Astrocyte (in vitro differentiated cells and primary cell): ENCODE measurements around the gene PRKCB.

Experiments used
- EZH2 ChIP-seq: IDR thresholded peaks from 2 replicates; pipeline ENCODE4 v1.6.1; 2012; ENCODE audit warnings: mild to moderate bottlenecking, low read length, inconsistent platforms; ENCODE audit not compliant: insufficient read depth
- TF ChIP-seq, protein P1 (sequence below): IDR thresholded peaks from 2 replicates; pipeline ENCODE4 v1.5.1; 2011; ENCODE audit warnings: low read depth, mild to moderate bottlenecking, inconsistent platforms, low read length, moderate library complexity; ENCODE audit not compliant: insufficient read depth

- TF ChIP-seq, protein P1, sequence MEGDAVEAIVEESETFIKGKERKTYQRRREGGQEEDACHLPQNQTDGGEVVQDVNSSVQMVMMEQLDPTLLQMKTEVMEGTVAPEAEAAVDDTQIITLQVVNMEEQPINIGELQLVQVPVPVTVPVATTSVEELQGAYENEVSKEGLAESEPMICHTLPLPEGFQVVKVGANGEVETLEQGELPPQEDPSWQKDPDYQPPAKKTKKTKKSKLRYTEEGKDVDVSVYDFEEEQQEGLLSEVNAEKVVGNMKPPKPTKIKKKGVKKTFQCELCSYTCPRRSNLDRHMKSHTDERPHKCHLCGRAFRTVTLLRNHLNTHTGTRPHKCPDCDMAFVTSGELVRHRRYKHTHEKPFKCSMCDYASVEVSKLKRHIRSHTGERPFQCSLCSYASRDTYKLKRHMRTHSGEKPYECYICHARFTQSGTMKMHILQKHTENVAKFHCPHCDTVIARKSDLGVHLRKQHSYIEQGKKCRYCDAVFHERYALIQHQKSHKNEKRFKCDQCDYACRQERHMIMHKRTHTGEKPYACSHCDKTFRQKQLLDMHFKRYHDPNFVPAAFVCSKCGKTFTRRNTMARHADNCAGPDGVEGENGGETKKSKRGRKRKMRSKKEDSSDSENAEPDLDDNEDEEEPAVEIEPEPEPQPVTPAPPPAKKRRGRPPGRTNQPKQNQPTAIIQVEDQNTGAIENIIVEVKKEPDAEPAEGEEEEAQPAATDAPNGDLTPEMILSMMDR = no peak
- no peak for TF ChIP-seq EZH2
Observed at GRCh38 chr16:24077966-24078365, 242.2 kb downstream of the PRKCB start.
